PFSK-1 (cell line): ENCODE data around the gene SLC46A3. TPM values are rescaled to one million over a fixed set of nuclear protein-coding genes. Genes with fewer than 3 reads are reported as not detected.
A peak's percentile ranks its signal among the peaks of the same experiment; 100 is the strongest.

Experiments
- FOXP2 ChIP-seq: optimal IDR thresholded peaks from 2 replicates; pipeline ENCODE3; 2011; ENCODE audit warnings: borderline replicate concordance, control low read depth, inconsistent platforms; ENCODE audit not compliant: insufficient read depth; ENCODE audit errors: extremely low read length, extremely low read depth
- POLR2AphosphoS5 ChIP-seq: IDR thresholded peaks from 2 replicates; pipeline ENCODE4 v1.6.1; 2012; ENCODE audit warnings: low read depth, mild to moderate bottlenecking, control low read depth, low read length, moderate library complexity
- SIN3A ChIP-seq: IDR thresholded peaks from 2 replicates; pipeline ENCODE4 v1.6.1; 2012; ENCODE audit warnings: mild to moderate bottlenecking, low read length, moderate library complexity, borderline replicate concordance; ENCODE audit not compliant: insufficient read depth
- TAF1 ChIP-seq: IDR thresholded peaks from 2 replicates; pipeline ENCODE4 v1.6.1; 2012; ENCODE audit warnings: low read length, control low read depth, borderline replicate concordance; ENCODE audit not compliant: insufficient read depth
- polyA plus RNA-seq: library from polyadenylated mRNA; unstranded; fragments of >200 nt; gene quantifications from one replicate; pipeline ENCODE4 v1.2.1, GENCODE V29; 2012; ENCODE audit warnings: low read depth, missing spikeins; ENCODE audit not compliant: insufficient read length
- TF ChIP-seq, protein P1 (sequence below), 2 experiments: IDR thresholded peaks; 2 replicates each; pipeline versions ENCODE4 v1.6.1 to v1.8.0; 2011 to 2012; ENCODE audit warnings: low read depth in 2 of 2, low read length in 2 of 2, control low read depth in 1 of 2, inconsistent platforms in 1 of 2, mild to moderate bottlenecking in 1 of 2, moderate library complexity in 1 of 2; ENCODE audit not compliant: insufficient read depth in 1 of 2

Gene SLC46A3, protein sequence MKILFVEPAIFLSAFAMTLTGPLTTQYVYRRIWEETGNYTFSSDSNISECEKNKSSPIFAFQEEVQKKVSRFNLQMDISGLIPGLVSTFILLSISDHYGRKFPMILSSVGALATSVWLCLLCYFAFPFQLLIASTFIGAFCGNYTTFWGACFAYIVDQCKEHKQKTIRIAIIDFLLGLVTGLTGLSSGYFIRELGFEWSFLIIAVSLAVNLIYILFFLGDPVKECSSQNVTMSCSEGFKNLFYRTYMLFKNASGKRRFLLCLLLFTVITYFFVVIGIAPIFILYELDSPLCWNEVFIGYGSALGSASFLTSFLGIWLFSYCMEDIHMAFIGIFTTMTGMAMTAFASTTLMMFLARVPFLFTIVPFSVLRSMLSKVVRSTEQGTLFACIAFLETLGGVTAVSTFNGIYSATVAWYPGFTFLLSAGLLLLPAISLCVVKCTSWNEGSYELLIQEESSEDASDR
- not detected for polyA plus RNA-seq

DNA sequence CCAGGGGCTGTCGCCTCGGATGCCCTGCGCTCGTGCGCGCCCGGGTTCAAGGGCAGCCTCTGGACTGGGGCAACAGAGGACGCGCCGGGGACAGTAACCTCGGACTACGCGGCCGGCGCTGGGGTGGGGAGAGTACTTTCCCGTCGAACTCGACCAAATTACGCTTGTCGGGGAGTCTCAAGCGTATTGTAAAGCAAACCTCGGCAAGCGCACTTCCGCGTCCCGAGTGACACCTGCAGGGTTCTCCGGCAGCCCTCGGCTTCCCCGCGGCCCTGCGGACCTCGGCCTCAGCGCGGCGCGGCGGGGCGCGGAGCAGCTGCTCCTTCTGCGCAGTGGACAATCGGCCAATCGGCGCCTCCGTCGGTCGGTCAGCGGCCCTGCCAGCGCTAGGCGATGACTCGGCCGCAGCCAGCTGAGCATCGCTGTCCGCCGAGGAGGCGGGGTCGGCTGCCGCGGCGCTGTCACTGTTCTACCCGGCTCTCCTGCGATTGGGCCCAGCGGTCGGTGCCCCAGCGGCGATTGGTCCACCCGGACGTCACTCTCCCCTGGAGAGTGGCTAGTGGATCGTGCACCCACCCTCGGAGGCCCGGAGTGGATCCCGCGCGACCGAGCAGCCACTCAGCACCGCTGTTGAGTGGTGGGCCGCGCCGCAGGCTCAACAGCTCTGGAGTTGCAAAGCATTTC is at the start of gene SLC46A3:
SLC46A3 (minus strand) TSS at position 428 of the 684 bp plus-strand sequence. CDS start 972 bp downstream, outside the sequence.
- TF ChIP-seq, protein P1, sequence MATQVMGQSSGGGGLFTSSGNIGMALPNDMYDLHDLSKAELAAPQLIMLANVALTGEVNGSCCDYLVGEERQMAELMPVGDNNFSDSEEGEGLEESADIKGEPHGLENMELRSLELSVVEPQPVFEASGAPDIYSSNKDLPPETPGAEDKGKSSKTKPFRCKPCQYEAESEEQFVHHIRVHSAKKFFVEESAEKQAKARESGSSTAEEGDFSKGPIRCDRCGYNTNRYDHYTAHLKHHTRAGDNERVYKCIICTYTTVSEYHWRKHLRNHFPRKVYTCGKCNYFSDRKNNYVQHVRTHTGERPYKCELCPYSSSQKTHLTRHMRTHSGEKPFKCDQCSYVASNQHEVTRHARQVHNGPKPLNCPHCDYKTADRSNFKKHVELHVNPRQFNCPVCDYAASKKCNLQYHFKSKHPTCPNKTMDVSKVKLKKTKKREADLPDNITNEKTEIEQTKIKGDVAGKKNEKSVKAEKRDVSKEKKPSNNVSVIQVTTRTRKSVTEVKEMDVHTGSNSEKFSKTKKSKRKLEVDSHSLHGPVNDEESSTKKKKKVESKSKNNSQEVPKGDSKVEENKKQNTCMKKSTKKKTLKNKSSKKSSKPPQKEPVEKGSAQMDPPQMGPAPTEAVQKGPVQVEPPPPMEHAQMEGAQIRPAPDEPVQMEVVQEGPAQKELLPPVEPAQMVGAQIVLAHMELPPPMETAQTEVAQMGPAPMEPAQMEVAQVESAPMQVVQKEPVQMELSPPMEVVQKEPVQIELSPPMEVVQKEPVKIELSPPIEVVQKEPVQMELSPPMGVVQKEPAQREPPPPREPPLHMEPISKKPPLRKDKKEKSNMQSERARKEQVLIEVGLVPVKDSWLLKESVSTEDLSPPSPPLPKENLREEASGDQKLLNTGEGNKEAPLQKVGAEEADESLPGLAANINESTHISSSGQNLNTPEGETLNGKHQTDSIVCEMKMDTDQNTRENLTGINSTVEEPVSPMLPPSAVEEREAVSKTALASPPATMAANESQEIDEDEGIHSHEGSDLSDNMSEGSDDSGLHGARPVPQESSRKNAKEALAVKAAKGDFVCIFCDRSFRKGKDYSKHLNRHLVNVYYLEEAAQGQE (IDR thresholded peaks at IDR 0.05; ENCODE audit: insufficient read depth in 1 of 2, low read depth in 2 of 2, low read length in 2 of 2), result no peak
- TF ChIP-seq FOXP2, result peak; percentile 32

GRCh38 chr13:28763887-28764286 is 45.1 kb upstream of the SLC46A3 start:
- no peak for TF ChIP-seq POLR2AphosphoS5
- TF ChIP-seq SIN3A, result no peak
- no peak for TF ChIP-seq TAF1
- TF ChIP-seq, protein P1 (IDR thresholded peaks at IDR 0.05; ENCODE audit: insufficient read depth in 1 of 2, low read depth in 2 of 2, low read length in 2 of 2), result no peak
- TF ChIP-seq FOXP2, result no peak

GRCh38 chr13:28761586-28761985 is 42.8 kb upstream of the SLC46A3 start:
- no peak for TF ChIP-seq POLR2AphosphoS5
- TF ChIP-seq SIN3A, result no peak
- TF ChIP-seq, protein P1 (IDR thresholded peaks at IDR 0.05; ENCODE audit: insufficient read depth in 1 of 2, low read depth in 2 of 2, low read length in 2 of 2), result no peak
- no peak for TF ChIP-seq FOXP2
- no peak for TF ChIP-seq TAF1

DNA sequence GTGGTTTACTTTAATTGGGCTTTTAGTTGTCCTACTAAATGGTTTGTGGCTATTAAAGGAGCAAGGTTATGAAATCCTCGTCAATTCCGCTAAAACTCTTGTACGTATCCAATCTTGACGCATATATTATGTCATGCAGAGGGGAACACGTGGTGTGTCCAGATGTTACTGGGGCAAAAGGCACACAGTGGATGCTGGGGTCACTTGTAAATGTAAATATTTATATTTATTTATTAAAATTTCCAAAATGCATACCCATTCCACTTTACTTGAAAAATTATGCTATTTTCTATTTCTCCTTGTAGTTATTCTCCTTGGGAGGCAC is 36.7 kb upstream of the SLC46A3 start:
- TF ChIP-seq POLR2AphosphoS5 (no peak), FOXP2 (no peak), TAF1 (no peak), SIN3A (no peak)
- TF ChIP-seq, protein P1 (IDR thresholded peaks at IDR 0.05; ENCODE audit: insufficient read depth in 1 of 2, low read depth in 2 of 2, low read length in 2 of 2), result no peak
